SJCRH30 (cell line): Measurements from ENCODE around the gene ZCCHC14. TPM values are rescaled to one million over a fixed set of nuclear protein-coding genes. Genes with fewer than 3 reads are reported as not detected.
"Not testable (repeated sequence)": the region's sequence is repeated elsewhere in the genome, so short reads cannot be mapped to it uniquely, and the experiment has no call there.

Experiments used
- DNase-seq, 2 experiments: peaks; one replicate each; pipeline ENCODE4 v3.0.0-alpha.2; 2015 to 2020
- H3K27ac ChIP-seq: fragments of 250-450 bp; sonication (Bioruptor Pico); 2 replicates; pipeline ENCODE4 v1.5.1; 2020; ENCODE audit warnings: mild to moderate bottlenecking, moderate library complexity
- H3K27me3 ChIP-seq: fragments of 250-450 bp; sonication (Bioruptor Pico); 2 replicates; pipeline ENCODE4 v1.5.1; 2020; ENCODE audit warnings: mild to moderate bottlenecking, moderate library complexity
- H3K36me3 ChIP-seq: fragments of 250-450 bp; sonication (Bioruptor Pico); 2 replicates; pipeline ENCODE4 v1.5.1; 2020; ENCODE audit warnings: mild to moderate bottlenecking, moderate library complexity
- H3K4me1 ChIP-seq: fragments of 250-450 bp; sonication (Bioruptor Pico); 2 replicates; pipeline ENCODE4 v1.5.1; 2020; ENCODE audit warnings: mild to moderate bottlenecking, moderate library complexity
- H3K4me3 ChIP-seq: fragments of 250-450 bp; sonication (Bioruptor Pico); 2 replicates; pipeline ENCODE4 v1.5.1; 2020; ENCODE audit warnings: mild to moderate bottlenecking, moderate library complexity
- H3K9me3 ChIP-seq: fragments of 250-450 bp; sonication (Bioruptor Pico); replicated peaks from 2 replicates; pipeline ENCODE4 v1.5.1; 2020; ENCODE audit warnings: mild to moderate bottlenecking, moderate library complexity
- total RNA-seq: library from RNA; depleted of rRNA; stranded (reverse); fragments of >200 nt; shearing (Covaris generic); gene quantifications from 2 replicates; pipeline ENCODE4 v1.2.3, GENCODE V29; 2014

ZCCHC14 gene
- total RNA-seq, 1 experiment from 2014 or later, result 7.5 TPM

DNA sequence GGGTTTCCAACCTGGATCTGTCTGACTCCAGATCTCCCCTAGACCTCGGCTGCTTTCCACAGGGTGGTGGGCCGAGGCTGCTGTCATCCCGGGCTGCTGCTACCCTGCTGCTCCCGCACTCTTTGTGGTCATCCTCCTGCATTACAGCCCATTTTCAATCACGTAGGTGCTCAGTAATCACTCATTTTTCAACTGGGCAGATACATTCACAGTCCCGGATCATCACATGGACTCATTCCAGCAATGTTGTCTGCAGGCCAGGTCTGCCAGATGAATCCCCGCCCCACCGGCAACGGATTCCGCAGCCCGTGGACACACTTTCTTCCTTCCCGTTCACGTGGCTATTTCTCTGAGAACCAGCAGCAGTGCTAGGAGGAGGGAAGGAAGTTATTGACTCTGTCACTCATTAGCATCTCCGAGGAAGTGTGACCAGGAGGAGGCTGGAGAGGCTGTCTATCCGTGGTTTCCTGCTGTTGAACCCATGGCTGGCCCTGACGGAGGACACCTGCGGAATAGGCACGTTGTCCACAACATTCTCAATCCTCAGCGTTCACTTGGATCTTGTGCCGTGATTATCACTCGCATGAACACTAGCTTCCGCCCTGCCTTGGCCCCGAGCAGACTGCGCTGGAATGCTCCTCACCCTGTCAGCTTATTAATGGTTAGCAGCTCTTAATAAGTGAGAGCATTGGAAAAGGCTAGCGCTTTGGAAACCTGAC, 14.7 kb upstream of the ZCCHC14 start:
- H3K36me3 ChIP-seq, result no peaks in the 10 kb centered on the region
- H3K27ac ChIP-seq, result no peak overlapping the region
- no peaks in the 10 kb centered on the region for H3K9me3 ChIP-seq
- no peaks in the 10 kb centered on the region for H3K27me3 ChIP-seq
- no peak for DNase-seq
- H3K4me3 ChIP-seq, result no peak overlapping the region
- H3K4me1 ChIP-seq, result no peaks in the 10 kb centered on the region

DNA sequence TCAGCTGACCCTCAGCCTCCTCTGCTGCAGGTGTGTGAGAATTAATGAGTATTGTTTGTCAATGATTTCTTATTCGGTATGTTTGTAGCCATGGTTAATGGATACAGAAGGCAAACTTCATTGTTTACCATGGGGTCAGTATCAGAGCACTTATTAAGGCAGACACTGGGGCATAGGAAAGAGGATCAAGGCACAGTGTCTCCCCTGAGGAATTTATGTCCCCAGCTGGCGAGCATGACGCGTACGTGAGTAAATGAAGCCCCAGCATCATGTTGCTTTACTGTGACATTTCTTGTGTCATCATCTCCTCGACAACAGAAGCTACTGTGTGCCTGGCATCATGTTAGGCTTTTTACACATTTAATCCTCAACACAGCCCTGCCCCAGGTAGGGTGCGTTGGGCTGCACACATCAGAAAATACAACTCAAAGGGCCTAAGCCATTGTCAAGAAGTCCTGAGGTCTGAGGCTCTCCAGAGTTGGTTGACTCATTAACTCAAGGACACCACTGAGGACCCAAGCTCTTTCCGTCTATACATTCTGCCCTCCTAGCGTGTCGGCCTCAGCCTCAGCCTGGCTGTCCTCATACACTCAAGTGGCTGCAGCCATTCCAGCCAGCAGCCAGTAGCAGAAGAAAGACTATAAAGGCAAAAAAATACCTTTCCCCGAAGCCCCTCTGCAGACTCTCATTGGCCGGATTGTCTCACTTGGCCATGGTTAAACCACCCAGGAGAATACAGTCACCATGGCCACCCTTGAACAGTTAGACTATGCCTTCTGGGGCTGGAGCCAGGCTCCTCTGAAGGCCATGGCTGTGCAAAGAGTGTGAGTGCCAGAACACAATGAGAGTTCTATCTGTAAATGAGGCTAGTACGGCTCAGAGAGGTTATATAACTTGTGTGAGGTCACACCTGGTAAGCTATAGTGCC, 13.9 kb upstream of the ZCCHC14 start:
- H3K9me3 ChIP-seq, result no peaks in the 10 kb centered on the region
- H3K36me3 ChIP-seq, result no peaks in the 10 kb centered on the region
- no peaks in the 10 kb centered on the region for H3K27me3 ChIP-seq
- DNase-seq, result no peak
- H3K27ac ChIP-seq, result no peak overlapping the region
- no peak overlapping the region for H3K4me3 ChIP-seq
- no peaks in the 10 kb centered on the region for H3K4me1 ChIP-seq

DNA sequence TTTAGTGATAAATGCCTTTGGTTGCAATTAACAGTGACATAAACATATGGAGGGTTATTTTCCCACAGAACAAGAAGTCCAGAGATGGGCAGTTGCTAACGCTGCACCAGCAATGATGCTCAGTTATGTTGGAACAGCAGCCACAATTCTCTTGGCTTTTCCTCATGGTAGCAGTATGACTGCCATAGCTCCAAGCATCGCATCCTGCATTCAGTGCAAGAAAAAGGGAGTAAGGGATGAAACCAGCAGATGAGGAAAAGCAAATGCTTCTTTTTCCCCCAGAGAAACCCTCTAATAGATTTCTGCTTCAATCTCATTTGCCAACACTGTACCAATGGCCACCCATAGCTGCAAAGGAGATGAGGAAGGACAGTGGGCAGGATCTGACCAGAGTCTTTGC, 13.0 kb upstream of the ZCCHC14 start:
- Histone ChIP-seq H3K4me1 (no peaks in the 10 kb centered on the region), H3K4me3 (no peak overlapping the region), H3K27me3 (no peaks in the 10 kb centered on the region), H3K27ac (no peak overlapping the region), H3K36me3 (no peaks in the 10 kb centered on the region), H3K9me3 (no peaks in the 10 kb centered on the region)
- no peak for DNase-seq

DNA sequence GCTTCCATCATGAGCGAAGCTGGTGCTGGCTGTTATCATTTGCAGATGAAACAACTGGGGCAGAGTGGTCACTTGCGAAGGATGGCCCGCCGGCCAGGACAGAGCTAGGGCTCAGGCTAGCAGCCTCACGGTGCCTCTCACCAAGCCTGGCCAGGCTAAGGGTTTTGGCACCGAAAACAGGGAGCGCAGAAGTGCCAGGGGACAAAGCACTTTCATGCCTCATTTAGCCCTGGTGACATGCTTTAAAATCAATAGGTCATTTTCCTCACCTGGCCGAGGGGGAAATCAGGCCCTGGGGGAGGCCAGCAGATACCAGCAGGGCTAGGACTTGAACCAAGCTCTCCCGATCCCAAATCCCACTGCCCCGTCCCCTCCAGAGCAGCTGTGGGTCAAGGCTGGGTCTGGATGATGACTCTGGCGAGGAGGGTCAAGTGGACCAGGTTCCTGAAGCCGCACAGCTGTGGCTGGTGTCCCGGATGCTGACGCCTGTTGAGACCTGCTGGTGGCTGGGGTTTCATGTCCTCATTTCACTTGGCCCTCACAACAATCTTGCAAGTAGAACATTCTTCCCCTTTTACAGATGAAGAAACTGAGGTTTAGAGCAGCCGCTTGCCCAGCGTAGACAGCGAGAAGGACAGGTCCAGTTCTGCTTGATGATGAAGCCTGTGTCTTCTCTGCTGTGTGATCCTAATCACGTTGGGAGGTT, 10.6 kb upstream of the ZCCHC14 start:
- H3K4me1 ChIP-seq, DNase-seq, H3K4me3 ChIP-seq, H3K36me3 ChIP-seq, H3K27ac ChIP-seq, H3K27me3 ChIP-seq, H3K9me3 ChIP-seq: not testable (repeated sequence)

DNA sequence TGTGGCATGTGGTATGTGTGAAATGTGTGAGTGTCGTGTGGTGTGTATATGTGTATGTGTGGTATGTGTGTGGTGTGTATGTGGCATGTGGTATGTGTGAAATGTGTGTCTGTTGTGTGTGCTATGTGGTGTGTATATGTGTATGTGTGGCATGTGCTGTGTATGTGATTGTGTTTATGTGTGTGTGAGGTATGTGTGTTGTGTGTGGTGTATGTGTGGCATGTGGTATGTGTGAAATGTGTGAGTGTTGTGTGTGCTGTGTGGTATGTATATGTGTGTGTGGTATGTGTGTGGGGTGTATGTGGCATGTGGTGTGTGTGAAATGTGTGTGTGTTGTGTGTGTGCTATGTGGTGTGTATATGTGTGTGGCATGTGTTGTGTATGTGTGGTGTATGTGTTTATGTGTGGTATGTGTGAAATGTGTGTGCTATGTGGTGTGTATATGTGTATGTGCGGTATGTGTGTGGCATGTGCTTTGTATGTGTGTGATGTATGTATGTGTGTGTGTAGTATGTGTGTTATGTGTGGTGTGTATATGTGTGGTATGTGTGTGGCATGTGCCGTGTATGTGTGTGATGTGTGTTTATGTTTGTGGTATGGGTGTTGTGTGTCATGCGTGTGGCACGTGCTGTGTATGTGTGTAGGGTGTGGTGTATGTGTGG, 9.6 kb upstream of the ZCCHC14 start:
- Histone ChIP-seq H3K4me1 (no peaks in the 10 kb centered on the region), H3K27me3 (no peaks in the 10 kb centered on the region), H3K27ac (no peak overlapping the region), H3K36me3 (no peaks in the 10 kb centered on the region), H3K9me3 (no peaks in the 10 kb centered on the region), H3K4me3 (no peak overlapping the region)
- no peak for DNase-seq

DNA sequence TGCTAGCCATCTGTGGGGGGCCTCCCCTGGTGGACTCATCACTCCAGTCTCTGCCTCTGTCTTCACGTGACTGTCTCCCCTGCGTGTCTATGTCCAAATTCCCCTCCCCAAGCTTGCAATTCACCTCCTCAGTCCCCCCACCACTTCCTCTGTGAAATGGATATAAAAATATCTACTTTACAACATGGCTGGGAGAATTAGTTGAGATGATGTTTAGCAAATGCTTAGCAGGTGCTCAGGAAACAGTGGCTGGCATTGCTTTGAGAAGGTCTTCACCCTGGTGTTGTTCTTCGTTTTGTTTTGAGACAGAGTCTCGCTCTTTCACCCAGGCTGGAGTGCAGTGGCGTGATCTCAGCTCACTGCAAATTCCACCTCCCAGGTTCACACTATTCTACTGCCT, 8.3 kb upstream of the ZCCHC14 start:
- H3K9me3 ChIP-seq, result no peaks in the 10 kb centered on the region
- H3K27me3 ChIP-seq, result no peaks in the 10 kb centered on the region
- H3K27ac ChIP-seq, result no peak overlapping the region
- no peaks in the 10 kb centered on the region for H3K4me1 ChIP-seq
- no peaks in the 10 kb centered on the region for H3K36me3 ChIP-seq
- no peak overlapping the region for H3K4me3 ChIP-seq
- DNase-seq, result no peak

DNA sequence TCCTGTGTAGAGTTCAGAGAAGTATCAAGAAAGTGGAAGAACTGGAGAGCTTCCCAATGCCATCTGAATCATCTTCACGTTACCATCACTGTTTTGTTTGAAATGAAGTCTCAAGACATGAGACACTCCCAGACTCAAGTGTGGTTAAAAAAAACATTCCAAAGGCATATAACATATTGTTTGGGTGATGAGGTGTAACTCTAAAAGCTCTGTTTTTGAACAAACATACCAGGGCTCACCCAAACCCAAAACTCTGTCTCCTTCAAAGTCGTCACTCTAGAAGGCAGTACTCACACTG, 6.3 kb upstream of the ZCCHC14 start:
- no peaks in the 10 kb centered on the region for H3K27me3 ChIP-seq
- no peak for DNase-seq
- H3K4me1 ChIP-seq, result no peaks in the 10 kb centered on the region
- no peak overlapping the region for H3K27ac ChIP-seq
- H3K9me3 ChIP-seq, result no peaks in the 10 kb centered on the region
- H3K36me3 ChIP-seq, result no peaks in the 10 kb centered on the region
- no peak overlapping the region for H3K4me3 ChIP-seq

DNA sequence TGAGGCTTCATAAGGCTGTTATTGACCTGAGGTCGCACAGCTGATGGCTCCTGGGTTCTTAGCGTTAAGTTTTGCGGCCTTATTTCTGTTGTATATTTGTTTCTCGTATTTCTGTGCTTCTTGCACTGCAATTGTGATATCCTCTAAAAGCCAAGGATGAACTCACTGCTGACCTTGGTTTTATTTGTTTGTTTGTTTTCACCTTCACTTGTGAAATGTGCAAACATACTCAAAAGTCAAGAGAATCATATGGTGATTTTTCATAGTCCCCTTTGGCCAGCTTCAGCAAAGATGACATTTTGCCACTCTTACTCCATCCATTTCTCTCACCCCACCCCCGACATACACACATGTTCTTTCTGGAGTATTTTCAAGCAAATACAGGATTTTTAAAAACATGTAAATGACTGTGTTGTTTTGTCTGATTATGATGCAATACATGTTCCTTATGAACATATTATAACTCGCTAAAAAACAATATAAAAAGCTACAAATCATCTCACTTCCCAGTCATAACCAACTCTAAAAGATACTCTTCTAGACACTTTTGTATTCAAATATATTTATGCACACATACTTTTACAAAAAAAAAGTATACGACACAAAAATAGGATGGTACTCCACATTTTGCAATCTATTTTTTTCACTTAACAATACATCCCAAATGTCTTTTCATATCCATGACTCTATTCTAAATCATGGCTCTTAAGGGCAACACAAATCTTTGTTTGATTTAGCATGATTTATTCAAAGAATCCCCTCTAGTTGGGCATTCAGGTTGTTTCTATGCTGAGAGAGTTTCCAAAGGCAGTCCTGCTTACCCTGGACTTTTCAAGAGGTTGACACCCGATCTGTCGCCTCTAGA, 5.7 kb upstream of the ZCCHC14 start:
- Histone ChIP-seq H3K4me1 (no peaks in the 10 kb centered on the region), H3K4me3 (no peak overlapping the region), H3K9me3 (no peaks in the 10 kb centered on the region), H3K27me3 (no peaks in the 10 kb centered on the region), H3K36me3 (no peaks in the 10 kb centered on the region), H3K27ac (no peak overlapping the region)
- no peak for DNase-seq

DNA sequence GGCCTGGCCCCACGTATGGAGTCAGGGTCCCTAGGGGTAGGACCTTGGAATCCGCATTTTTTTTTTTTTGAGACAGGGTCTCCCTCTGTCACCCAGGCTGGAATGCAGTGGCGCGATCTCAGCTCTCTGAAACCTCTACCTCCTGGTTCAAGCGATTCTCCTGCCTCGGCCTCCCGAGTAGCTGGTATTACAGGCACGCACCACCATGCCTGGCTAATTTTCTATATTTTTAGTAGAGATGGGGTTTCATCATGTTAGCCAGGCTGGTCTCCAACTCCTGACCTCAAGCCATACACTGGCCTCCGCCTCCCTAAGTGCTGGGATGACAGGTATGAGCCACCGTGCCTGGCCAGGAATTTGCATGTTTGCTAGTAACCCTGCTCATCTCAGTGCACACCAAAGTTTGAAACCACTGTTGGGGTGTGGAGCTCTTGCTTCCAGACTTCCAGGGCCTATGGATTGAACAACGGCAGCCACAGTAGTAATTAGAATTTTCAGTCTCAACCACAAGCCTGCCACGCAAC, 5.0 kb upstream of the ZCCHC14 start:
- not testable (repeated sequence) for H3K27ac ChIP-seq, DNase-seq, H3K27me3 ChIP-seq

DNA sequence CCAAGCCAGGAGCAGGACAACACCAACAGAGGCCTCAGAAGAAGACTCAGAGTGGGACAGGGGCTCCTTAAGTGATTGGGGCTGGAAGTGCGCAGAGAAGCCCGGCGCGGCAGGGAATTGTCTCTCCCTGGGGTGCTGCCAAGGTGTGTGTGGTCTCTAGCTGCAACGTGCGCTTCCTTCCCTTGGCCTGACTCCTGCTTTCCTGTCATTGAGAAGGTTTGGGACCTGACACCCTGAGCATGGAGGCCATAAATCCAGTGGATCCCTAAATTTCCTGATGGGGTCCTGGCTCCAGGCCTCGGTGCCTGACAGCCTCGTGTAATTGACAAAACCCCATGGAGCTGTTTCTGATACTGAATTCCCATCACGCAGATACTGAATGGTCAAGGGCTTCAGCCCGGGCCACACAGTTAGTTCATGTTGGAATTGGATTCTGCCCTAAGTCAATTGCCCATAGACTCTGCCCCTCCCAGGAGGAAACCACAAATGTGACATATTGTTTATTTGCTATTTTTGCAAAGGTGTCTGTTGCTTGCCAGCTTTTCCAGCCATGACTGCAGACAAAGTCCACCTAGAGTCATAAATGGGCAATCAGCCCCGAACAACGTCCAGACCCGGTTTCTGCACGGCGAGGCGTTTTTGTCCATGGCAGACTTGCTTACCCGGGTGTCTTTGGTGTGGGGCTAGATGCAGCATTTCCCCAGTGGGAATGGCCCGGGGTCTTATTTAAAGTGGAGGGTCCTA, 4.4 kb upstream of the ZCCHC14 start:
- DNase-seq, H3K4me3 ChIP-seq: not testable (repeated sequence)

More for the DNA sequence above, 5.0 kb upstream of the ZCCHC14 start:
- not testable (repeated sequence) for H3K4me3 ChIP-seq, H3K9me3 ChIP-seq, H3K4me1 ChIP-seq, H3K36me3 ChIP-seq

DNA sequence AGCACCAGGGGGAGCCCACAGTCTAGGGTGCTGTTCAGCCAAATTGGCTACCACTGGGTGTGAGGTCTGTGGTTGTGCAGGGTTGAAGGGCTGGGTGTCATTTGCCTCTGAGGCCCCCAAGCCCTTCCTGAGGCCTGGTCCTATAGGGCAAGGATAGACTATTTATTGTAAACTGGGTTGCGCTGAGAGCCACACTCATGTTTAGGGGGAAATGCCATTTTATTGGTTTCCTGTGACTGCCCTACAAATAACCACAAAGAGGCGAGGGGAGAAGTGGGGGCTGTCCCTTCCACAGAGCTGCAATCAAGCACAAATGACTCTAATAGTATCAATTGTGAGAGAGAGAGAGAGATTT, 3.6 kb upstream of the ZCCHC14 start:
- Histone ChIP-seq H3K4me3 (no peak overlapping the region), H3K36me3 (no peaks in the 10 kb centered on the region), H3K9me3 (no peaks in the 10 kb centered on the region), H3K4me1 (no peaks in the 10 kb centered on the region), H3K27ac (no peak overlapping the region), H3K27me3 (no peaks in the 10 kb centered on the region)
- DNase-seq, result no peak

More for the DNA sequence above, 4.4 kb upstream of the ZCCHC14 start:
- H3K27me3 ChIP-seq, H3K27ac ChIP-seq, H3K4me1 ChIP-seq, H3K36me3 ChIP-seq, H3K9me3 ChIP-seq: not testable (repeated sequence)

DNA sequence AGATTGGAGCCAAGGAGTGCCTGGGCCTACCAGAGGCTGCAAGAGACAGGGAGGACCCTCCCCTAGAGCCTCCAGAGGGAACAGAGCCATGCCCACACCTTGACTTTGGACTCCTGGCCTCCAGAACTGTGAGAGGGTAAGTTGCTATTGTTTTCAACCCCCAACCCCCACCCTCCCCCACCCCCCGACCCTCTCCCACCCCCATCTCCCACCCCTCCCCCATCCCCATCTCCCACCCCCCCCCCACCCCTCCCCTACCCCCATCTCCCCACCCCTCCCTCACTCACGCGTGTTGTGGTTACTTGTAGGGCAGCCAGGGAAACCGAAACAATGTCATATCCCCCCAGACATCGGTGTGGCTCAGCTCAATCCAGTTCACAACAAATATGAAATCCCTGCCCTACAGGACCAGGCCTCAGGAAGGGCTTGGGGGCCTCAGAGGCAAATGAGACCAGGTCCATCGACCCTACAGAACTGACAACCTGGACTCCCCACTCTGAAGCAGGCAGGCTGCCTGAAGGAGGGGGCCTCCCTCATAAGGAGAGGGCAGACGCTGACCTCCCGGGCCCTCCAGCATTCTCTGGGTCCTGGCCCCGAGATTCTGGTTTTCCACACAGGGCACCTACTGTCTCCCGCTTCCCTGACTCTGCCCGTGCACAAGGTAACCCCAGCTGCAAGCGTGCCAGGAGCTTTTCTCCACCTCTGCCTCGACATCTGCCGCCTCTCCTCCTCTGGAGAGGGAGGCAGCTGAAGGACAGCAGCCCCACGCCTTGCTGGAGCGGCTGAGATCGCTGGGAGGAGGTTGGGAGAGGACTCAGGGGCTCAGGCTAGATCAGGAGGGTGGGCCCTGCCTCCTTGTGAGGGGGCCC, 3.0 kb upstream of the ZCCHC14 start:
- no peaks in the 10 kb centered on the region for H3K9me3 ChIP-seq
- DNase-seq, result no peak
- H3K4me1 ChIP-seq, result no peaks in the 10 kb centered on the region
- no peak overlapping the region for H3K4me3 ChIP-seq
- no peaks in the 10 kb centered on the region for H3K36me3 ChIP-seq
- H3K27ac ChIP-seq, result no peak overlapping the region
- no peaks in the 10 kb centered on the region for H3K27me3 ChIP-seq
